ENCODE results near the gene PRRC2B. TPM values are rescaled to one million over a fixed set of nuclear protein-coding genes. Genes with fewer than 3 reads are reported as not detected.
A peak's percentile ranks its signal among the peaks of the same experiment; 100 is the strongest.
"Not testable (repeated sequence)": the region's sequence is repeated elsewhere in the genome, so short reads cannot be mapped to it uniquely, and the experiment has no call there.

The PRRC2B gene
- total and polyA plus RNA-seq, 2 experiments from 2014 or later: 45.0 to 193 TPM

DNA sequence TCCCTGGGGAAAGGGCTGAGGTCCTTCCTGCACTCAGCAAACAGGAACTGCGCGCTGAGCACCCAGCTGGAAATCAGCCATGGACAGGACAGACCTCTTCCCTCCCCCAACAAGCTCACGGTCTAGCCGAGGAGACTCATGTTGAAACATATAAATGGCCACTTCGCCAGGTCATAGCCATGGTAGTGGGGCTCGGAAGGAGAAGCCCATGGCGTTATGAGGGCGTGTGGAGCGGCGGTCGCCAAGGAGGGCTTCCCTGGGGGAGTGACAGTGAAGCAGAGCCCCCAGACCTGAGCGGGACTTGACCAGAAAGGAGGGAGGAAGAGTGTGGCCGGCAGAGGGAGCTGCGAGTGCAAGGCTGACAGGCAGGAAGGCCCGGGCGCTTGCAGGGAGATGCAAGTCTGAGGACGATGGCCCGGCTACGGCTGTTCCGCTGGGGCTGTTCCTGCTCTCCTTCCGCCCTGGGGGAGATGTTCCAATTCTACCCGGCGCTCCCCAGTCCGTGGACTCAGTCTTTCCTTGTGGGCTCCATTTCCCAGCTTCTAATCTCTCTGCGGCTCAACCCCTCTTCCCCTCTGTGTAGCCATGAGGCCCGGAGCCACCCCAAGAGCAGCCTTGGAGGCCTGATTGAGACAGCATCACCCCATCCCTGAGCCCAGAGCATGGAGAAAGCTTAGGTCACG lies 43.9 kb upstream of the PRRC2B start:
- 0 out of 2 replicates have a peak overlapping the region, but pooled peaks have one; percentile 36 for H3K27ac ChIP-seq (ENCODE audit: low read depth)
- Mint-ChIP-seq H3K27ac (no peak overlapping the region), H3K27me3 (ENCODE audit: insufficient read depth, low read depth, poor library complexity) (peaks cover 3% of the 10 kb centered on the region)

DNA sequence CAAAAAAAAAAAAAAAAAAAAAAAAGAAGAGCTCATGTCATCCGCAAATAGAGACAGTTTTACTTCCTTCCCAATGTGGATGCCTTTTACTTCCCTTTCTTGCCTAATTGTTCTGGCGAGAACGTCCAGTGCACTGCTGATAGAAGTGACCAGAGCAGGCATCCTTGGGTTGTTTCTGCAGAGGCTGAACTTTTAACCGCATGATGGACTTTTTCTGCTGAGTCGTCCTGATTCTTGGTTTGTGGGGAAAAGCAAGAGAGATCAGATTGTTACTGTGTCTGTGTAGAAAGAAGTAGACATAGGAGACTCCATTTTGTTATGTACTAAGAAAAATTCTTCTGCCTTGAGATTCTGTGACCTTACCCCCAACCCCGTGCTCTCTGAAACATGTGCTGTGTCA lies 37.4 kb upstream of the PRRC2B start:
- H3K4me1 ChIP-seq (ENCODE audit: insufficient read depth): peaks cover 19% of the 10 kb centered on the region
- peak overlapping the region; percentile 99 for H3K27ac ChIP-seq (ENCODE audit: low read depth)
- H2AFZ ChIP-seq: peak overlapping the region; percentile 76; the same call in 1 of the 2 replicates
- H3K4me3 ChIP-seq; DNase-seq (ENCODE audit: low spot score); H3K27me3 ChIP-seq (ENCODE audit: insufficient read depth); H3K9me3 Mint-ChIP-seq; H3K9me2 ChIP-seq (ENCODE audit: insufficient read depth); H3K36me3 Mint-ChIP-seq (ENCODE audit: low read depth); H4K20me1 ChIP-seq (replicated peaks; ENCODE audit: insufficient read depth); H3K36me3 ChIP-seq (ENCODE audit: insufficient read depth); H3K79me2 ChIP-seq (replicated peaks; ENCODE audit: insufficient read depth); H3K4me3 Mint-ChIP-seq; H3K27me3 Mint-ChIP-seq (ENCODE audit: insufficient read depth, low read depth, poor library complexity): not testable (repeated sequence)
- H3K27ac Mint-ChIP-seq: 0 out of 2 replicates have a peak overlapping the region, but pooled peaks have one; percentile 23
- peak; percentile 18; the same call in 2 of the 3 replicates for ATAC-seq
- peaks cover 17% of the 10 kb centered on the region for H3F3A ChIP-seq (replicated peaks; ENCODE audit: low read depth)
- 0 out of 2 replicates have a peak overlapping the region, but pooled peaks have one; percentile 66 for H3K4me2 ChIP-seq
- peaks cover 19% of the 10 kb centered on the region for H3K4me1 Mint-ChIP-seq

More for the DNA sequence above, 43.9 kb upstream of the PRRC2B start:
- Histone ChIP-seq H3K9me2 (ENCODE audit: insufficient read depth) (no peaks in the 10 kb centered on the region), H3K4me2 (peak overlapping the region; percentile 87), H3K4me1 (ENCODE audit: insufficient read depth) (peaks cover 7% of the 10 kb centered on the region), H3F3A (replicated peaks; ENCODE audit: low read depth) (0 out of 2 replicates have a peak, but pooled peaks cover 13% of the 10 kb centered on the region), H3K36me3 (ENCODE audit: insufficient read depth) (no peaks in the 10 kb centered on the region), H3K4me3 (peak overlapping the region; percentile 58), H3K79me2 (replicated peaks; ENCODE audit: insufficient read depth) (no peaks in the 10 kb centered on the region), H4K20me1 (replicated peaks; ENCODE audit: insufficient read depth) (no peaks in the 10 kb centered on the region), H3K27me3 (ENCODE audit: insufficient read depth) (no peaks in the 10 kb centered on the region), H2AFZ (peak overlapping the region; percentile 97)
- Mint-ChIP-seq H3K4me3 (peak overlapping the region; percentile 71), H3K9me3 (peaks cover 13% of the 10 kb centered on the region), H3K4me1 (peaks cover 3% of the 10 kb centered on the region; the same call in 2 of the 3 replicates), H3K36me3 (ENCODE audit: low read depth) (peaks cover 8% of the 10 kb centered on the region; the same call in 2 of the 3 replicates)
- ATAC-seq (peak; percentile 95), DNase-seq (ENCODE audit: low spot score) (peak; percentile 96)
- TF ChIP-seq, protein P1, sequence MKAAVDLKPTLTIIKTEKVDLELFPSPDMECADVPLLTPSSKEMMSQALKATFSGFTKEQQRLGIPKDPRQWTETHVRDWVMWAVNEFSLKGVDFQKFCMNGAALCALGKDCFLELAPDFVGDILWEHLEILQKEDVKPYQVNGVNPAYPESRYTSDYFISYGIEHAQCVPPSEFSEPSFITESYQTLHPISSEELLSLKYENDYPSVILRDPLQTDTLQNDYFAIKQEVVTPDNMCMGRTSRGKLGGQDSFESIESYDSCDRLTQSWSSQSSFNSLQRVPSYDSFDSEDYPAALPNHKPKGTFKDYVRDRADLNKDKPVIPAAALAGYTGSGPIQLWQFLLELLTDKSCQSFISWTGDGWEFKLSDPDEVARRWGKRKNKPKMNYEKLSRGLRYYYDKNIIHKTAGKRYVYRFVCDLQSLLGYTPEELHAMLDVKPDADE (IDR thresholded peaks at IDR 0.05): peak; percentile 53; the same call in 1 of the 2 replicates
- TF ChIP-seq, protein P2, sequence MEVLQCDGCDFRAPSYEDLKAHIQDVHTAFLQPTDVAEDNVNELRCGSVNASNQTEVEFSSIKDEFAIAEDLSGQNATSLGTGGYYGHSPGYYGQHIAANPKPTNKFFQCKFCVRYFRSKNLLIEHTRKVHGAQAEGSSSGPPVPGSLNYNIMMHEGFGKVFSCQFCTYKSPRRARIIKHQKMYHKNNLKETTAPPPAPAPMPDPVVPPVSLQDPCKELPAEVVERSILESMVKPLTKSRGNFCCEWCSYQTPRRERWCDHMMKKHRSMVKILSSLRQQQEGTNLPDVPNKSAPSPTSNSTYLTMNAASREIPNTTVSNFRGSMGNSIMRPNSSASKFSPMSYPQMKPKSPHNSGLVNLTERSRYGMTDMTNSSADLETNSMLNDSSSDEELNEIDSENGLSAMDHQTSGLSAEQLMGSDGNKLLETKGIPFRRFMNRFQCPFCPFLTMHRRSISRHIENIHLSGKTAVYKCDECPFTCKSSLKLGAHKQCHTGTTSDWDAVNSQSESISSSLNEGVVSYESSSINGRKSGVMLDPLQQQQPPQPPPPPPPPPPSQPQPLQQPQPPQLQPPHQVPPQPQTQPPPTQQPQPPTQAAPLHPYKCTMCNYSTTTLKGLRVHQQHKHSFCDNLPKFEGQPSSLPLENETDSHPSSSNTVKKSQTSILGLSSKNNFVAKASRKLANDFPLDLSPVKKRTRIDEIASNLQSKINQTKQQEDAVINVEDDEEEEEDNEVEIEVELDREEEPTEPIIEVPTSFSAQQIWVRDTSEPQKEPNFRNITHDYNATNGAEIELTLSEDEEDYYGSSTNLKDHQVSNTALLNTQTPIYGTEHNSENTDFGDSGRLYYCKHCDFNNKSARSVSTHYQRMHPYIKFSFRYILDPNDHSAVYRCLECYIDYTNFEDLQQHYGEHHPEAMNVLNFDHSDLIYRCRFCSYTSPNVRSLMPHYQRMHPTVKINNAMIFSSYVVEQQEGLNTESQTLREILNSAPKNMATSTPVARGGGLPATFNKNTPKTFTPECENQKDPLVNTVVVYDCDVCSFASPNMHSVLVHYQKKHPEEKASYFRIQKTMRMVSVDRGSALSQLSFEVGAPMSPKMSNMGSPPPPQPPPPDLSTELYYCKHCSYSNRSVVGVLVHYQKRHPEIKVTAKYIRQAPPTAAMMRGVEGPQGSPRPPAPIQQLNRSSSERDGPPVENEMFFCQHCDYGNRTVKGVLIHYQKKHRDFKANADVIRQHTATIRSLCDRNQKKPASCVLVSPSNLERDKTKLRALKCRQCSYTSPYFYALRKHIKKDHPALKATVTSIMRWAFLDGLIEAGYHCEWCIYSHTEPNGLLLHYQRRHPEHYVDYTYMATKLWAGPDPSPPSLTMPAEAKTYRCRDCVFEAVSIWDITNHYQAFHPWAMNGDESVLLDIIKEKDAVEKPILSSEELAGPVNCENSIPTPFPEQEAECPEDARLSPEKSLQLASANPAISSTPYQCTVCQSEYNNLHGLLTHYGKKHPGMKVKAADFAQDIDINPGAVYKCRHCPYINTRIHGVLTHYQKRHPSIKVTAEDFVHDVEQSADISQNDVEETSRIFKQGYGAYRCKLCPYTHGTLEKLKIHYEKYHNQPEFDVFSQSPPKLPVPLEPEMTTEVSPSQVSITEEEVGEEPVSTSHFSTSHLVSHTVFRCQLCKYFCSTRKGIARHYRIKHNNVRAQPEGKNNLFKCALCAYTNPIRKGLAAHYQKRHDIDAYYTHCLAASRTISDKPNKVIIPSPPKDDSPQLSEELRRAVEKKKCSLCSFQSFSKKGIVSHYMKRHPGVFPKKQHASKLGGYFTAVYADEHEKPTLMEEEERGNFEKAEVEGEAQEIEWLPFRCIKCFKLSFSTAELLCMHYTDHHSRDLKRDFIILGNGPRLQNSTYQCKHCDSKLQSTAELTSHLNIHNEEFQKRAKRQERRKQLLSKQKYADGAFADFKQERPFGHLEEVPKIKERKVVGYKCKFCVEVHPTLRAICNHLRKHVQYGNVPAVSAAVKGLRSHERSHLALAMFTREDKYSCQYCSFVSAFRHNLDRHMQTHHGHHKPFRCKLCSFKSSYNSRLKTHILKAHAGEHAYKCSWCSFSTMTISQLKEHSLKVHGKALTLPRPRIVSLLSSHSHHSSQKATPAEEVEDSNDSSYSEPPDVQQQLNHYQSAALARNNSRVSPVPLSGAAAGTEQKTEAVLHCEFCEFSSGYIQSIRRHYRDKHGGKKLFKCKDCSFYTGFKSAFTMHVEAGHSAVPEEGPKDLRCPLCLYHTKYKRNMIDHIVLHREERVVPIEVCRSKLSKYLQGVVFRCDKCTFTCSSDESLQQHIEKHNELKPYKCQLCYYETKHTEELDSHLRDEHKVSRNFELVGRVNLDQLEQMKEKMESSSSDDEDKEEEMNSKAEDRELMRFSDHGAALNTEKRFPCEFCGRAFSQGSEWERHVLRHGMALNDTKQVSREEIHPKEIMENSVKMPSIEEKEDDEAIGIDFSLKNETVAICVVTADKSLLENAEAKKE (CRISPR knock-in tag; IDR thresholded peaks at IDR 0.05): no peak
- TF ChIP-seq, protein P3, sequence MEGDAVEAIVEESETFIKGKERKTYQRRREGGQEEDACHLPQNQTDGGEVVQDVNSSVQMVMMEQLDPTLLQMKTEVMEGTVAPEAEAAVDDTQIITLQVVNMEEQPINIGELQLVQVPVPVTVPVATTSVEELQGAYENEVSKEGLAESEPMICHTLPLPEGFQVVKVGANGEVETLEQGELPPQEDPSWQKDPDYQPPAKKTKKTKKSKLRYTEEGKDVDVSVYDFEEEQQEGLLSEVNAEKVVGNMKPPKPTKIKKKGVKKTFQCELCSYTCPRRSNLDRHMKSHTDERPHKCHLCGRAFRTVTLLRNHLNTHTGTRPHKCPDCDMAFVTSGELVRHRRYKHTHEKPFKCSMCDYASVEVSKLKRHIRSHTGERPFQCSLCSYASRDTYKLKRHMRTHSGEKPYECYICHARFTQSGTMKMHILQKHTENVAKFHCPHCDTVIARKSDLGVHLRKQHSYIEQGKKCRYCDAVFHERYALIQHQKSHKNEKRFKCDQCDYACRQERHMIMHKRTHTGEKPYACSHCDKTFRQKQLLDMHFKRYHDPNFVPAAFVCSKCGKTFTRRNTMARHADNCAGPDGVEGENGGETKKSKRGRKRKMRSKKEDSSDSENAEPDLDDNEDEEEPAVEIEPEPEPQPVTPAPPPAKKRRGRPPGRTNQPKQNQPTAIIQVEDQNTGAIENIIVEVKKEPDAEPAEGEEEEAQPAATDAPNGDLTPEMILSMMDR (conservative IDR thresholded peaks at IDR 0.05; ENCODE audit: low read depth in 2 of 2): peak; percentile 79 to 98
- peak; percentile 39; the same call in 1 of the 2 replicates for TF ChIP-seq POLR2AphosphoS5 (IDR thresholded peaks at IDR 0.05; ENCODE audit: low read depth)
